ENCODE measurements around the gene RCAN2. TPM values are rescaled to one million over a fixed set of nuclear protein-coding genes. Genes with fewer than 3 reads are reported as not detected.

Gene RCAN2
- total RNA-seq, 6 donors from 2014 or later: 4.8 to 14.6 (median 9.1) TPM

DNA sequence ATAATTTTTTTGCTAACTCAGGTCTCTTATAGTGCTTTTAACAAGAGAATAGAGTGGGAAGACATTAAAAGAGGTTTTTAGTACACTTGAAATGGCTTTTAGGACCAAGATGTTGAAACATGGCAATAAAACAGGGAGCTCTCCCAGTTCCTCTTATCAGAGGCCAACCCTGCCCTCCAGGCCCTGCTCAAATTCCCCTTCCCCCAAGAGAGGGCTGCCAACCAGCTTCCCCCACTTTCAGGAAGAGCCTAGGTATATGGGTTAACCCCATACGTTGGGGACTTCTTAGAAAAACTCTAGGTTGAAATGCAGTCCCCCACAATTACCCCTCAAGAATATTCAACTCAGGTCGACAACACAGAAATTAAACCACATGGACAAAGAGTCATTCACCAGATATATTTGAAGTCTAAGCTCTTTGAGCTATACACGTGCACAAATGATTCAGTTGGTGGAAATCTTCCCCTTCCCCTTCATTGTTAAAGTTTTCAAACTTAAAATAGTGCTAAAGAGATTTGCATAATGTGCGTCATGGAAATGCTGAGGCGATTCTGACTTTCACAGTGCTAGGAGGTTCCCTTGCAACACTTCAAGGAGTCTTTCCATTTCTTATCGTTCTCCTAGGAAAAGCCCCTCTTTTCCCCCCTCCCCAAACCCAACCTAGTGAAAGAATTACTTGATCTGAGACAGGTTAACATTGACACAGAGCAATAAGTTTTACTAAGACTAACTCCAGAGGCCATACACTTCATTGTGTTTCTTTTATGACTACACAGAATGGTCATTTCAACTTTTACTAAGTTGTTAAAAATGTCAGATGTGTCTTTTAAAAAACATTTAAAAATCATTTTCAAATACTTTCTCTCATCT is 270.7 kb downstream of the RCAN2 start:
- DNase-seq: no peak
- no peaks in the 10 kb centered on the region for H3K9me3 ChIP-seq
- peak in 1 of 2 donors; percentile 28 for ATAC-seq (ENCODE audit: low FRiP score in 2 of 2)
- WGBS, 2 donors: 57 to 74% methylated on average over 6 of the region's 6 CpGs
- H3K36me3 ChIP-seq: no peaks in the 10 kb centered on the region
- H3K27ac ChIP-seq: no peak overlapping the region
- H3K4me3 ChIP-seq: no peak overlapping the region
- TF ChIP-seq EP300 (IDR thresholded peaks at IDR 0.05): no peak
- TF ChIP-seq, protein P1, sequence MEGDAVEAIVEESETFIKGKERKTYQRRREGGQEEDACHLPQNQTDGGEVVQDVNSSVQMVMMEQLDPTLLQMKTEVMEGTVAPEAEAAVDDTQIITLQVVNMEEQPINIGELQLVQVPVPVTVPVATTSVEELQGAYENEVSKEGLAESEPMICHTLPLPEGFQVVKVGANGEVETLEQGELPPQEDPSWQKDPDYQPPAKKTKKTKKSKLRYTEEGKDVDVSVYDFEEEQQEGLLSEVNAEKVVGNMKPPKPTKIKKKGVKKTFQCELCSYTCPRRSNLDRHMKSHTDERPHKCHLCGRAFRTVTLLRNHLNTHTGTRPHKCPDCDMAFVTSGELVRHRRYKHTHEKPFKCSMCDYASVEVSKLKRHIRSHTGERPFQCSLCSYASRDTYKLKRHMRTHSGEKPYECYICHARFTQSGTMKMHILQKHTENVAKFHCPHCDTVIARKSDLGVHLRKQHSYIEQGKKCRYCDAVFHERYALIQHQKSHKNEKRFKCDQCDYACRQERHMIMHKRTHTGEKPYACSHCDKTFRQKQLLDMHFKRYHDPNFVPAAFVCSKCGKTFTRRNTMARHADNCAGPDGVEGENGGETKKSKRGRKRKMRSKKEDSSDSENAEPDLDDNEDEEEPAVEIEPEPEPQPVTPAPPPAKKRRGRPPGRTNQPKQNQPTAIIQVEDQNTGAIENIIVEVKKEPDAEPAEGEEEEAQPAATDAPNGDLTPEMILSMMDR (IDR thresholded peaks at IDR 0.05): no peak
- no peak for TF ChIP-seq POLR2A (IDR thresholded peaks at IDR 0.05)
- TF ChIP-seq POLR2AphosphoS5 (IDR thresholded peaks at IDR 0.05): no peak
- H3K27me3 ChIP-seq: no peaks in the 10 kb centered on the region
- peaks cover 0 to 8% (median 5%) of the 10 kb centered on the region in 4 donors for H3K4me1 ChIP-seq

DNA sequence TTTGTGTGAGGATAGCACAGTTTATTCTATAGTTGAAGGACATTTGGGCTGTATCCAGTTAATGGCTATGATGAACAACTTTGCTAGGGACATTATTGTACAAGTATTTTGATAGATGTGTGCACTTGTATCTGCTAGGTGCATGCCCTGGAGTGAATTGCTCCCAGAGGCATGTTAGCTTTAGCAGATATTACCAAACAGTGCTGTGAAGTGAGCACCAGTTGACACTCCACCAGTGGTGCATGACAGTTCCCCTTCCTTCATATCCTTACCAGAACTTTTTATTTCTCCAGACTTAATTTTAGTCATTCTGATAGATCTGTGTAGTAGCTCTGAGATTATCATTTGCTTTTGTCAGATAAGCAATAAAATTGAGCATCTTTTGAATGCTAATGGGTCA is 271.6 kb downstream of the RCAN2 start:
- TF ChIP-seq POLR2A (IDR thresholded peaks at IDR 0.05): no peak
- TF ChIP-seq, protein P1 (IDR thresholded peaks at IDR 0.05): no peak
- TF ChIP-seq POLR2AphosphoS5 (IDR thresholded peaks at IDR 0.05): no peak
- TF ChIP-seq EP300 (IDR thresholded peaks at IDR 0.05): no peak
- no peaks in the 10 kb centered on the region for H3K9me3 ChIP-seq
- peaks cover 0 to 8% (median 5%) of the 10 kb centered on the region in 4 donors for H3K4me1 ChIP-seq
- H3K27me3 ChIP-seq: no peaks in the 10 kb centered on the region
- H3K4me3 ChIP-seq: no peak overlapping the region
- no peak for DNase-seq
- ATAC-seq (ENCODE audit: low FRiP score in 2 of 2): no peak
- no peaks in the 10 kb centered on the region for H3K36me3 ChIP-seq
- no peak overlapping the region for H3K27ac ChIP-seq

- DNase-seq: no peak
- no peaks in the 10 kb centered on the region for H3K27me3 ChIP-seq
- no peaks in the 10 kb centered on the region for H3K36me3 ChIP-seq
- ATAC-seq (ENCODE audit: low FRiP score in 2 of 2): no peak
- H3K9me3 ChIP-seq: no peaks in the 10 kb centered on the region
- H3K4me3 ChIP-seq: no peak overlapping the region
- TF ChIP-seq EP300 (IDR thresholded peaks at IDR 0.05) (no peak), POLR2AphosphoS5 (IDR thresholded peaks at IDR 0.05) (no peak), POLR2A (IDR thresholded peaks at IDR 0.05) (no peak)
- TF ChIP-seq, protein P1 (IDR thresholded peaks at IDR 0.05): no peak
- peaks cover 0 to 8% (median 5%) of the 10 kb centered on the region in 4 donors for H3K4me1 ChIP-seq
- WGBS, 2 donors: 94% methylated on average over 2 of the region's 2 CpGs
- H3K27ac ChIP-seq: peak overlapping the region; percentile 13 to 80 (median 60)
Observed at GRCh38 chr6:46218457-46218856, 272.8 kb downstream of the RCAN2 start.

GRCh38 chr6:46217671-46218131 is 273.5 kb downstream of the RCAN2 start:
- DNase-seq: peak in 1 of 2 donors; percentile 26

More at GRCh38 chr6:46217671-46218131, 273.5 kb downstream of the RCAN2 start:
- TF ChIP-seq POLR2A (IDR thresholded peaks at IDR 0.05) (no peak), EP300 (IDR thresholded peaks at IDR 0.05) (peak; percentile 84 to 93 (median 92)), POLR2AphosphoS5 (IDR thresholded peaks at IDR 0.05) (peak; percentile 64 to 81)
- TF ChIP-seq, protein P1 (IDR thresholded peaks at IDR 0.05): no peak
- no peaks in the 10 kb centered on the region for H3K9me3 ChIP-seq
- peak in 1 of 2 donors; percentile 57 for ATAC-seq (ENCODE audit: low FRiP score in 2 of 2)
- no peak overlapping the region for H3K4me3 ChIP-seq
- WGBS, 2 donors: 53 to 54% methylated on average over 5 of the region's 5 CpGs
- H3K4me1 ChIP-seq: peaks cover 0 to 8% (median 5%) of the 10 kb centered on the region in 4 donors
- H3K27me3 ChIP-seq: no peaks in the 10 kb centered on the region
- H3K36me3 ChIP-seq: no peaks in the 10 kb centered on the region
- H3K27ac ChIP-seq: peak overlapping the region; percentile 13 to 80 (median 60)

All from upper lobe of left lung (tissue), 6 donors.